HepG2 (cell line): ENCODE results near the gene ASIC2. TPM values are rescaled to one million over a fixed set of nuclear protein-coding genes. Genes with fewer than 3 reads are reported as not detected.

Source experiments
- ATAC-seq: fragments of 200-7000 bp; cut with Tn5 transposase; 3 replicates; pipeline ENCODE4 v1.9.1; 2020; ENCODE audit warnings: mild to moderate bottlenecking, moderate library complexity
- BruUV-seq: library from RNA; stranded (reverse); fragments of 400-500 nt; replicated peaks from 2 replicates; lab custom pipeline; 2021; lab: Mats Ljungman, UMichigan
- CTCF ChIA-PET: fragments of 300-600 bp; formaldehyde crosslinking; extraction: SDS; loops from one replicate; lab custom pipeline; 2021; ENCODE audit warnings: low total read pairs, inconsistent platforms, low intra/inter-chr PET ratio; lab: Yijun Ruan, JAX
- POLR2A ChIA-PET: fragments of 350-600 bp; sonication (Branson Sonifier 250); formaldehyde crosslinking; loops from one replicate; lab custom pipeline; 2020; ENCODE audit warnings: antibody characterized with exemption, inconsistent platforms; lab: Yijun Ruan, JAX
- DNase-seq: peaks from one replicate; pipeline ENCODE4 v3.0.0-alpha.2; 2015; ENCODE audit warnings: low spot score
- FAIRE-seq: peaks from 3 replicates; lab custom pipeline; 2011; peaks lifted over from hg19 to GRCh38; lab: Jason Lieb, UNC
- H2AFZ ChIP-seq: one replicate; pipeline ENCODE4 v1.6.1; 2011; ENCODE audit warnings: low read length, inconsistent platforms
- H3K27ac ChIP-seq: fragments of 300-600 bp; 3 replicates; pipeline ENCODE4 v1.8.0; 2011; ENCODE audit warnings: mixed run types, mild to moderate bottlenecking, mixed read lengths, low read length, inconsistent platforms; ENCODE audit not compliant: insufficient read depth; ENCODE audit errors: extremely low read length
- H3K27me3 ChIP-seq, 2 experiments: fragments of 200-600 bp in 1 of 2; 2 replicates in 1 of 2; 3 replicates in 1 of 2; pipeline versions ENCODE4 v1.6.0 to v1.8.0; 2011; ENCODE audit warnings: low read length in 2 of 2, mild to moderate bottlenecking in 2 of 2, moderate library complexity in 2 of 2, inconsistent platforms in 1 of 2; ENCODE audit not compliant: insufficient read depth in 2 of 2, control insufficient read depth in 1 of 2
- H3K36me3 ChIP-seq, 2 experiments: fragments of 200-600 bp in 1 of 2; replicated peaks in 1 of 2; 2 replicates in 1 of 2; 3 replicates in 1 of 2; pipeline versions ENCODE4 v1.5.1 to v1.8.0; 2011; ENCODE audit warnings: low read length in 2 of 2, inconsistent platforms in 1 of 2; ENCODE audit not compliant: insufficient read depth in 2 of 2, control insufficient read depth in 1 of 2
- H3K4me1 ChIP-seq: 2 replicates; pipeline ENCODE4 v1.5.1; 2012; ENCODE audit warnings: low read length, inconsistent platforms; ENCODE audit not compliant: insufficient read depth
- H3K4me2 ChIP-seq: 2 replicates; pipeline ENCODE4 v1.6.0; 2011; ENCODE audit warnings: low read depth, low read length, inconsistent platforms
- H3K4me3 ChIP-seq, 3 experiments: fragments of 200-600 bp in 1 of 3; sonication (generic), shearing (Covaris generic) in 1 of 3; replicated peaks in 1 of 3; 2 replicates each; pipeline ENCODE4 v1.5.1; 2011 to 2016; ENCODE audit warnings: low read length in 3 of 3, inconsistent platforms in 2 of 3, low read depth in 2 of 3, mild to moderate bottlenecking in 2 of 3, control low read depth in 1 of 3, mixed read lengths in 1 of 3; ENCODE audit not compliant: insufficient read depth in 1 of 3
- H3K79me2 ChIP-seq: one replicate; pipeline ENCODE4 v1.6.1; 2011; ENCODE audit warnings: low read length, inconsistent platforms; ENCODE audit not compliant: insufficient read depth
- H3K9ac ChIP-seq: 2 replicates; pipeline ENCODE4 v1.6.0; 2011; ENCODE audit warnings: mild to moderate bottlenecking, low read depth, low read length, inconsistent platforms; ENCODE audit not compliant: insufficient read depth
- H3K9me3 ChIP-seq: 2 replicates; pipeline ENCODE4 v1.5.1; 2012; ENCODE audit warnings: mild to moderate bottlenecking, low read length
- H4K20me1 ChIP-seq: 2 replicates; pipeline ENCODE4 v1.6.0; 2011; ENCODE audit warnings: inconsistent platforms, mild to moderate bottlenecking, low read length, moderate library complexity; ENCODE audit not compliant: insufficient read depth
- CREB1 ChIP-seq, 2 experiments: fragments of 450-650 bp in 1 of 2; IDR thresholded peaks; 2 replicates each; pipeline ENCODE4 v1.6.1; 2016 to 2017; ENCODE audit warnings: control low read depth in 1 of 2, mild to moderate bottlenecking in 1 of 2, missing compliant biosample characterization in 1 of 2, missing genetic modification characterization in 1 of 2
- FLYWCH1 ChIP-seq: sonication (generic); formaldehyde crosslinking; IDR thresholded peaks from 2 replicates; pipeline ENCODE4 v1.8.1; 2023; ENCODE audit warnings: mild to moderate bottlenecking, missing genetic modification reagents
- MAZ ChIP-seq, 2 experiments: sonication (generic) in 1 of 2; formaldehyde crosslinking in 1 of 2; IDR thresholded peaks; 2 replicates each; pipeline versions ENCODE4 v1.5.0 to v1.6.1; 2012 to 2020; ENCODE audit warnings: low read depth in 2 of 2, mild to moderate bottlenecking in 2 of 2, borderline replicate concordance in 1 of 2, improper control_type of control experiment in 1 of 2, low read length in 1 of 2, missing genetic modification reagents in 1 of 2, moderate library complexity in 1 of 2
- MLLT10 ChIP-seq: sonication (generic); formaldehyde crosslinking; IDR thresholded peaks from 2 replicates; pipeline ENCODE4 v1.4.0; 2020; ENCODE audit warnings: missing genetic modification reagents
- RBAK ChIP-seq: sonication (generic); formaldehyde crosslinking; IDR thresholded peaks from 2 replicates; pipeline ENCODE4 v1.5.1; 2020; ENCODE audit warnings: mild to moderate bottlenecking, missing genetic modification reagents
- TOPORS ChIP-seq: sonication (generic); formaldehyde crosslinking; IDR thresholded peaks from 2 replicates; pipeline ENCODE4 v1.8.0; 2023; ENCODE audit warnings: mild to moderate bottlenecking, missing genetic modification reagents
- ZNF629 ChIP-seq: sonication (generic); formaldehyde crosslinking; conservative IDR thresholded peaks from 2 replicates; pipeline ENCODE4 v1.5.0; 2020; ENCODE audit warnings: missing genetic modification reagents
- WGBS: methylation state at CpG from one replicate; pipeline ENCODE4 v1.1.6; 2017; ENCODE audit warnings: low lambda C conversion rate; 5-methylcytosine and 5-hydroxymethylcytosine counted together
- in situ Hi-C: cut with HindIII; loops from 2 replicates; pipeline ENCODE4 v1.10.0; 2017; ENCODE audit warnings: low pct_unique_long_range_greater_than_20kb; ENCODE audit not compliant: extremely low pct_ligation_motif_present
- intact Hi-C: fragments of 100-400 bp; cut with micrococcal nuclease; formaldehyde crosslinking; loops from one replicate; pipeline ENCODE4 v1.10.0; 2022; ENCODE audit not compliant: unreplicated experiment
- polyA plus RNA-seq, 8 experiments: library from polyadenylated mRNA; depleted of rRNA in 3 of 8; stranded (reverse) in 7 of 8; unstranded in 1 of 8; fragments of >200 nt; fragmentation: Illumina TruSeq in 4 of 8; extraction: Trizol in 4 of 8; gene quantifications; 2 replicates each; pipeline versions ENCODE4 v1.2.1 to v1.2.3, GENCODE V29; 2011 to 2016; ENCODE audit warnings: low read depth in 4 of 8, missing spikeins in 1 of 8, mixed read lengths in 1 of 8; ENCODE audit not compliant: insufficient read depth in 1 of 8
- total RNA-seq, 5 experiments: library from RNA; depleted of rRNA; stranded (reverse); fragments of >200 nt; fragmentation: Illumina TruSeq; extraction: Trizol; gene quantifications; 2 replicates each; pipeline ENCODE4 v1.2.3, GENCODE V29; 2016; ENCODE audit warnings: low read depth in 1 of 5
- TF ChIP-seq, protein P1 (sequence below): sonication (generic); formaldehyde crosslinking; IDR thresholded peaks from 2 replicates; pipeline ENCODE4 v1.8.0; 2022; ENCODE audit warnings: missing genetic modification reagents, mild to moderate bottlenecking, inconsistent platforms, borderline replicate concordance

Gene ASIC2
- total and polyA plus RNA-seq, 2 of the 13 experiments (the other 11 are each of a cell fraction or from before 2014, with no cell fraction given): not detected

GRCh38 chr17:33272438-33272837 lies 20.7 kb downstream of the ASIC2 start:
- intact Hi-C loops: no loop called here
- FAIRE-seq: no peak
- CTCF ChIA-PET: no interaction called here
- Histone ChIP-seq H3K9ac (no peak overlapping the region), H3K27me3 (peaks cover 0 to 2% of the 10 kb centered on the region in 2 experiments; a peak in 1 of 5 replicates), H3K27ac (no peak overlapping the region), H3K79me2 (no peaks in the 10 kb centered on the region), H3K36me3 (no peaks in the 10 kb centered on the region), H3K4me2 (no peak overlapping the region), H4K20me1 (no peaks in the 10 kb centered on the region), H2AFZ (no peak overlapping the region), H3K4me1 (no peaks in the 10 kb centered on the region), H3K4me3 (no peak overlapping the region), H3K9me3 (no peaks in the 10 kb centered on the region)
- BruUV-seq: no TSS peak
- DNase-seq: no peak
- POLR2A ChIA-PET: no interaction called here
- no peak for TF ChIP-seq MAZ (IDR thresholded peaks at IDR 0.05; ENCODE audit: borderline replicate concordance, low read depth, low read length)
- TF ChIP-seq MAZ (CRISPR knock-in tag; IDR thresholded peaks at IDR 0.05; ENCODE audit: low read depth): no peak
- TF ChIP-seq FLYWCH1: no peak
- TF ChIP-seq RBAK (CRISPR knock-in tag): no peak
- no peak for TF ChIP-seq ZNF629 (CRISPR knock-in tag)
- TF ChIP-seq CREB1 (IDR thresholded peaks at IDR 0.05): peak; percentile 94
- no peak for TF ChIP-seq CREB1 (CRISPR knock-in tag; IDR thresholded peaks at IDR 0.05)
- TF ChIP-seq TOPORS (CRISPR knock-in tag): no peak
- TF ChIP-seq, protein P1, sequence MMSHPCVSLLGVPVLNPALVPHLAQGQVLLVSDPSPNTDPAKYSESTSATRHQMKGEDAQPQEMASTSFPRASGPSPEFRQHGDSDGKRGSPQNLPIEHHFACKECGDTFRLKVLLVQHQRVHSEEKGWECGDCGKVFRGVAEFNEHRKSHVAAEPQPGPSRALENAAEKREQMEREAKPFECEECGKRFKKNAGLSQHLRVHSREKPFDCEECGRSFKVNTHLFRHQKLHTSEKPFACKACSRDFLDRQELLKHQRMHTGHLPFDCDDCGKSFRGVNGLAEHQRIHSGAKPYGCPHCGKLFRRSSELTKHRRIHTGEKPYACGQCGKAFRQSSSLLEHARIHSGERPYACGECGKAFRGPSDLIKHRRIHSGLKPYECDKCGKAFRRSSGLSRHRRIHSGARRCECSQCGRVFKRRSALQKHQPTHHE: no peak
- TF ChIP-seq MLLT10: no peak
- no peak for ATAC-seq
- in situ Hi-C loops: no loop called here
- 4% methylated on average over 2 of the region's 2 CpGs for WGBS
